HG02943 (cell line): ENCODE measurements around the gene ZNF512B.
"Not testable (repeated sequence)": the region's sequence is repeated elsewhere in the genome, so short reads cannot be mapped to it uniquely, and the experiment has no call there.

Experiments
- ATAC-seq: cut with Tn5 transposase; IDR thresholded peaks from one replicate; pipeline ENCODE4 v1.9.1; 2021; ENCODE audit warnings: mild to moderate bottlenecking, low read depth, moderate library complexity; ENCODE audit not compliant: unreplicated experiment

ZNF512B gene

GRCh38 chr20:63964412-63964811, 5.3 kb downstream of the ZNF512B start:
- ATAC-seq, result no peak

GRCh38 chr20:63963784-63964301, 5.9 kb downstream of the ZNF512B start:
- no peak for ATAC-seq

- ATAC-seq, result no peak
Measured at GRCh38 chr20:63963348-63963741, 6.4 kb downstream of the ZNF512B start.

GRCh38 chr20:63962426-63963347, 7.0 kb downstream of the ZNF512B start:
- ATAC-seq, result no peak

GRCh38 chr20:63961664-63962425, 7.9 kb downstream of the ZNF512B start:
- no peak for ATAC-seq

- not testable (repeated sequence) for ATAC-seq
Measured at GRCh38 chr20:63960654-63961621, 8.8 kb downstream of the ZNF512B start.

- ATAC-seq, result no peak
Measured at GRCh38 chr20:63959699-63960075, 10.0 kb downstream of the ZNF512B start.

- no peak for ATAC-seq
Measured at GRCh38 chr20:63958964-63959698, 10.6 kb downstream of the ZNF512B start.

- ATAC-seq, result no peak
Measured at GRCh38 chr20:63958471-63958870, 11.3 kb downstream of the ZNF512B start.

- no peak for ATAC-seq
Measured at GRCh38 chr20:63957690-63958441, 11.9 kb downstream of the ZNF512B start.

GRCh38 chr20:63957004-63957689, 12.6 kb downstream of the ZNF512B start:
- no peak for ATAC-seq

- no peak for ATAC-seq
Measured at GRCh38 chr20:63956664-63957003, 13.1 kb downstream of the ZNF512B start.

GRCh38 chr20:63955827-63956663, 13.7 kb downstream of the ZNF512B start, which contains the start of gene UCKL1:
UCKL1 (minus strand) TSS chr20:63956416; CDS start chr20:63956372, 44 bp downstream.
- peak; percentile 64 for ATAC-seq

- ATAC-seq, result no peak
Measured at GRCh38 chr20:63955281-63955826, 14.4 kb downstream of the ZNF512B start.

- ATAC-seq, result no peak
Measured at GRCh38 chr20:63953764-63954429, 15.8 kb downstream of the ZNF512B start.

GRCh38 chr20:63952769-63953168, 17.0 kb downstream of the ZNF512B start:
- no peak for ATAC-seq

GRCh38 chr20:63952210-63952535, 17.6 kb downstream of the ZNF512B start:
- no peak for ATAC-seq
